ENCODE data around the gene RAB10. TPM values are rescaled to one million over a fixed set of nuclear protein-coding genes. Genes with fewer than 3 reads are reported as not detected.

RAB10 gene
- total and polyA plus RNA-seq, 2 experiments from 2014 or later: 100 to 122 TPM

- no peaks in the 10 kb centered on the region for H4K20me1 ChIP-seq (ENCODE audit: insufficient read depth, poor library complexity, severe bottlenecking)
- H3K36me3 ChIP-seq (replicated peaks; ENCODE audit: insufficient read depth, low read depth): no peaks in the 10 kb centered on the region
- H2AFZ ChIP-seq: no peak overlapping the region
- no peaks in the 10 kb centered on the region for H3K9me2 ChIP-seq (replicated peaks; ENCODE audit: insufficient read depth)
- peaks cover 12% of the 10 kb centered on the region for H3K27me3 ChIP-seq
- DNase-seq (ENCODE audit: low spot score): no peak
- no peaks in the 10 kb centered on the region for H3K79me2 ChIP-seq
- WGBS (ENCODE audit: low lambda C conversion rate, missing lambda C conversion rate): 90% methylated on average over 9 of the region's 9 CpGs
- H3K4me3 ChIP-seq: no peak overlapping the region
- no peak overlapping the region for H3K27ac ChIP-seq
- TF ChIP-seq EZH2 (IDR thresholded peaks at IDR 0.05; ENCODE audit: borderline replicate concordance) (no peak), CTCF (IDR thresholded peaks at IDR 0.05; ENCODE audit: poor library complexity) (no peak), EZH2phosphoT487 (IDR thresholded peaks at IDR 0.05; ENCODE audit: low read depth, severe bottlenecking, unreplicated experiment) (no peak)
- no peaks in the 10 kb centered on the region for H3K9me3 ChIP-seq (ENCODE audit: low read depth)
- peaks cover 2% of the 10 kb centered on the region for H3K4me1 ChIP-seq (ENCODE audit: insufficient read depth)
- no peak overlapping the region for H3K4me2 ChIP-seq
These were observed 136.9 kb downstream of the RAB10 start for GRCh38 chr2:26170795-26171194.

GRCh38 chr2:26172189-26172870 lies 138.4 kb downstream of the RAB10 start:
- Histone ChIP-seq H4K20me1 (ENCODE audit: insufficient read depth, poor library complexity, severe bottlenecking) (no peaks in the 10 kb centered on the region), H3K9me3 (ENCODE audit: low read depth) (no peaks in the 10 kb centered on the region), H3K27ac (no peak overlapping the region), H3K9me2 (replicated peaks; ENCODE audit: insufficient read depth) (no peaks in the 10 kb centered on the region), H2AFZ (no peak overlapping the region), H3K4me3 (peak overlapping the region; percentile 26), H3K79me2 (no peaks in the 10 kb centered on the region), H3K4me2 (peak overlapping the region; percentile 97), H3K36me3 (replicated peaks; ENCODE audit: insufficient read depth, low read depth) (no peaks in the 10 kb centered on the region), H3K4me1 (ENCODE audit: insufficient read depth) (peaks cover 3% of the 10 kb centered on the region), H3K27me3 (peaks cover 12% of the 10 kb centered on the region)
- WGBS (ENCODE audit: low lambda C conversion rate, missing lambda C conversion rate): 27% methylated on average over 32 of the region's 56 CpGs
- TF ChIP-seq EZH2 (IDR thresholded peaks at IDR 0.05; ENCODE audit: borderline replicate concordance): no peak
- no peak for TF ChIP-seq CTCF (IDR thresholded peaks at IDR 0.05; ENCODE audit: poor library complexity)
- TF ChIP-seq EZH2phosphoT487 (IDR thresholded peaks at IDR 0.05; ENCODE audit: low read depth, severe bottlenecking, unreplicated experiment): no peak
- DNase-seq (ENCODE audit: low spot score): peak; percentile 49

GRCh38 chr2:26172871-26173775 lies 139.2 kb downstream of the RAB10 start, which contains the start of gene GAREM2:
TSS of gene GAREM2 (plus strand) at chr2:26173088. CDS start at chr2:26173221, 133 bp downstream.
- Histone ChIP-seq H3K79me2 (no peaks in the 10 kb centered on the region), H4K20me1 (ENCODE audit: insufficient read depth, poor library complexity, severe bottlenecking) (no peaks in the 10 kb centered on the region), H3K4me1 (ENCODE audit: insufficient read depth) (peaks cover 3% of the 10 kb centered on the region), H3K4me3 (peak within 1 kb of the TSS; percentile 33), H2AFZ (peak within 1 kb of the TSS; percentile 63), H3K4me2 (peak within 1 kb of the TSS; percentile 97), H3K9me3 (ENCODE audit: low read depth) (no peaks in the 10 kb centered on the region), H3K36me3 (replicated peaks; ENCODE audit: insufficient read depth, low read depth) (no peaks in the 10 kb centered on the region), H3K9me2 (replicated peaks; ENCODE audit: insufficient read depth) (no peaks in the 10 kb centered on the region), H3K27me3 (peaks cover 12% of the 10 kb centered on the region), H3K27ac (no peak within 1 kb of the TSS)
- peak; percentile 46 for DNase-seq (ENCODE audit: low spot score)
- WGBS (ENCODE audit: low lambda C conversion rate, missing lambda C conversion rate): 1% methylated on average over 14 of the region's 102 CpGs
- TF ChIP-seq CTCF (IDR thresholded peaks at IDR 0.05; ENCODE audit: poor library complexity) (no peak), EZH2phosphoT487 (IDR thresholded peaks at IDR 0.05; ENCODE audit: low read depth, severe bottlenecking, unreplicated experiment) (no peak), EZH2 (IDR thresholded peaks at IDR 0.05; ENCODE audit: borderline replicate concordance) (no peak)

Data from hepatocyte (in vitro differentiated cells).